GM18951 (cell line): ENCODE data around the gene NEAT1.
"Not testable (repeated sequence)": the region's sequence is repeated elsewhere in the genome, so short reads cannot be mapped to it uniquely, and the experiment has no call there.

Source experiments
- POLR2A ChIP-seq: IDR thresholded peaks from 4 replicates; pipeline ENCODE4 v1.6.1; 2011; ENCODE audit warnings: mild to moderate bottlenecking; ENCODE audit not compliant: insufficient read length, insufficient read depth; ENCODE audit errors: extremely low read depth
- in situ Hi-C: fragments of 300-500 bp; cut with MboI; formaldehyde crosslinking; loops from one replicate; pipeline ENCODE4 v1.12.0; 2022; ENCODE audit warnings: low sequenced_read_pairs, mixed read lengths, inconsistent platforms; ENCODE audit not compliant: unreplicated experiment

The NEAT1 gene

GRCh38 chr11:65454696-65455456, 32.3 kb downstream of the NEAT1 start:
- peak; percentile 94 for TF ChIP-seq POLR2A
- in situ Hi-C loops = no loop called here

- no peak for TF ChIP-seq POLR2A
- in situ Hi-C loops = no loop called here
Measured at GRCh38 chr11:65456418-65456817, 33.8 kb downstream of the NEAT1 start.

GRCh38 chr11:65459552-65459951, 37.0 kb downstream of the NEAT1 start:
- in situ Hi-C loops = no loop called here
- TF ChIP-seq POLR2A = no peak

- in situ Hi-C loops = not testable (repeated sequence)
Measured at GRCh38 chr11:65465471-65465870, 42.9 kb downstream of the NEAT1 start.

- in situ Hi-C loops = not testable (repeated sequence)
Measured at GRCh38 chr11:65467306-65467705, 44.7 kb downstream of the NEAT1 start.

GRCh38 chr11:65468874-65469333, 46.3 kb downstream of the NEAT1 start:
- no peak for TF ChIP-seq POLR2A
- in situ Hi-C loops = no loop called here

GRCh38 chr11:65470433-65471049, 47.9 kb downstream of the NEAT1 start:
- in situ Hi-C loops = no loop called here
- TF ChIP-seq POLR2A = no peak

GRCh38 chr11:65471447-65471891, 48.9 kb downstream of the NEAT1 start:
- TF ChIP-seq POLR2A = no peak
- in situ Hi-C loops = no loop called here

- in situ Hi-C loops = not testable (repeated sequence)
Measured at GRCh38 chr11:65472588-65473277, 50.1 kb downstream of the NEAT1 start.

- in situ Hi-C loops = no loop called here
- TF ChIP-seq POLR2A = no peak
Measured at GRCh38 chr11:65473278-65473860, 50.8 kb downstream of the NEAT1 start.

GRCh38 chr11:65474864-65475263, 52.3 kb downstream of the NEAT1 start:
- TF ChIP-seq POLR2A = no peak
- in situ Hi-C loops = no loop called here

GRCh38 chr11:65476632-65477148, 54.1 kb downstream of the NEAT1 start:
- in situ Hi-C loops = no loop called here
- no peak for TF ChIP-seq POLR2A

GRCh38 chr11:65477149-65477965, 54.8 kb downstream of the NEAT1 start:
- in situ Hi-C loops = no loop called here
- TF ChIP-seq POLR2A = peak; percentile 90
